GM23338 (cell line): Measurements from ENCODE around the gene MSN.
"Not testable (repeated sequence)": the region's sequence is repeated elsewhere in the genome, so short reads cannot be mapped to it uniquely, and the experiment has no call there.

Experiments
- JUNB ChIP-seq: IDR thresholded peaks from one replicate; pipeline ENCODE4 v1.6.1; 2016; ENCODE audit warnings: antibody characterized with exemption; ENCODE audit not compliant: unreplicated experiment
- TF ChIP-seq, protein P1 (sequence below), 2 experiments: fragments of 200-600 bp in 1 of 2; sonication (generic) in 1 of 2; conservative IDR thresholded peaks; 2 replicates each; pipeline versions ENCODE4 v1.5.1 to v1.6.1; 2016 to 2017; ENCODE audit warnings: antibody characterized with exemption in 2 of 2, low read depth in 2 of 2, mild to moderate bottlenecking in 2 of 2, moderate library complexity in 1 of 2

DNA sequence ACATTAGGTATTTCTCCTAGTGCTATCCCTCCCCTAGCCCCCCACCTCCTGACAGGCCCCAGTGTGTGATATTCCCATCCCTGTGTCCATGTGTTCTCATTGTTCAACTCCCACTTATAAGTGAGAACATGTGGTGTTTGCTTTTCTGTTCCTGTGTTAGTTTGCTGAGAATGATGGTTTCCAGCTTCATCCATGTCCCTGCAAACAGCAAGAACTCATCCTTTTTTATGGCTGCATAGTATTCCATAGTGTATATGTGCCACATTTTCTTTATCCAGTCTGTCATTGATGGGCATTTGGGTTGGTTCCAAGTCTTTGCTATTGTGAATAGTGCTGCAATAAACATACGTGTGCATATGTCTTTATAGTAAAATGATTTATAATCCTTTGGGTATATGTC is 92.1 kb downstream of the MSN start:
- TF ChIP-seq, protein P1, sequence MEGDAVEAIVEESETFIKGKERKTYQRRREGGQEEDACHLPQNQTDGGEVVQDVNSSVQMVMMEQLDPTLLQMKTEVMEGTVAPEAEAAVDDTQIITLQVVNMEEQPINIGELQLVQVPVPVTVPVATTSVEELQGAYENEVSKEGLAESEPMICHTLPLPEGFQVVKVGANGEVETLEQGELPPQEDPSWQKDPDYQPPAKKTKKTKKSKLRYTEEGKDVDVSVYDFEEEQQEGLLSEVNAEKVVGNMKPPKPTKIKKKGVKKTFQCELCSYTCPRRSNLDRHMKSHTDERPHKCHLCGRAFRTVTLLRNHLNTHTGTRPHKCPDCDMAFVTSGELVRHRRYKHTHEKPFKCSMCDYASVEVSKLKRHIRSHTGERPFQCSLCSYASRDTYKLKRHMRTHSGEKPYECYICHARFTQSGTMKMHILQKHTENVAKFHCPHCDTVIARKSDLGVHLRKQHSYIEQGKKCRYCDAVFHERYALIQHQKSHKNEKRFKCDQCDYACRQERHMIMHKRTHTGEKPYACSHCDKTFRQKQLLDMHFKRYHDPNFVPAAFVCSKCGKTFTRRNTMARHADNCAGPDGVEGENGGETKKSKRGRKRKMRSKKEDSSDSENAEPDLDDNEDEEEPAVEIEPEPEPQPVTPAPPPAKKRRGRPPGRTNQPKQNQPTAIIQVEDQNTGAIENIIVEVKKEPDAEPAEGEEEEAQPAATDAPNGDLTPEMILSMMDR (conservative IDR thresholded peaks at IDR 0.05; ENCODE audit: low read depth in 2 of 2) = not testable (repeated sequence)
- not testable (repeated sequence) for TF ChIP-seq JUNB
